Naive B cell (primary cell): ENCODE results near the gene BACE1-AS. TPM values are rescaled to one million over a fixed set of nuclear protein-coding genes. Genes with fewer than 3 reads are reported as not detected.
A peak's percentile ranks its signal among the peaks of the same experiment; 100 is the strongest.
"Not testable (repeated sequence)": the region's sequence is repeated elsewhere in the genome, so short reads cannot be mapped to it uniquely, and the experiment has no call there.

Experiments
- ATAC-seq, 2 donors: fragments of 150-1000 bp; cut with Tn5 transposase; 2 replicates each; pipeline ENCODE4 v1.10.0; 2021; ENCODE audit warnings: low read depth in 2 of 2, mild to moderate bottlenecking in 2 of 2, moderate library complexity in 2 of 2
- DNase-seq: peaks from one replicate; pipeline ENCODE4 v3.0.0; 2022
- H3K27ac Mint-ChIP-seq, 6 donors: one replicate each; pipeline ENCODE4 v1.8.0; 2020 to 2022; ENCODE audit warnings: mild to moderate bottlenecking in 6 of 6, mixed read lengths in 6 of 6, moderate library complexity in 5 of 6, inconsistent platforms in 2 of 6
- H3K27me3 Mint-ChIP-seq, 3 donors: one replicate each; pipeline ENCODE4 v1.8.0; 2021 to 2022; ENCODE audit warnings: mixed read lengths in 3 of 3, mild to moderate bottlenecking in 1 of 3
- H3K36me3 Mint-ChIP-seq, 2 donors: one replicate each; pipeline ENCODE4 v1.8.0; 2020 to 2022; ENCODE audit warnings: mixed read lengths in 2 of 2, inconsistent platforms in 1 of 2, mild to moderate bottlenecking in 1 of 2
- H3K4me1 Mint-ChIP-seq, 3 donors: one replicate each; pipeline ENCODE4 v1.8.0; 2020 to 2022; ENCODE audit warnings: mixed read lengths in 3 of 3, inconsistent platforms in 1 of 3, mild to moderate bottlenecking in 1 of 3, moderate library complexity in 1 of 3
- H3K4me3 Mint-ChIP-seq, 8 donors: one replicate each; pipeline ENCODE4 v1.8.0; 2020 to 2022; ENCODE audit warnings: mild to moderate bottlenecking in 8 of 8, mixed read lengths in 8 of 8, moderate library complexity in 8 of 8, inconsistent platforms in 2 of 8
- H3K9me3 Mint-ChIP-seq, 7 donors: one replicate each; pipeline ENCODE4 v1.8.0; 2020 to 2022; ENCODE audit warnings: mixed read lengths in 7 of 7, mild to moderate bottlenecking in 5 of 7, inconsistent platforms in 2 of 7, moderate library complexity in 1 of 7
- polyA plus RNA-seq, 6 donors: library from polyadenylated mRNA; unstranded; fragments of 300-500 nt; fragmentation: Illumina TruSeq; gene quantifications; one replicate each; pipeline ENCODE4 v1.2.3, GENCODE V29; 2021; ENCODE audit warnings: low read depth in 6 of 6

The BACE1-AS gene
- 1 to 10 TPM in 1 of 6 donors, under 1 TPM in 3, not detected in 2; 0.29 to 1.2 (median 0.58) TPM for polyA plus RNA-seq

GRCh38 chr11:117290809-117291396 is at the start of gene BACE1-AS:
TSS of gene BACE1-AS (plus strand) at chr11:117291346.
- no peak within 1 kb of the TSS for H3K4me3 Mint-ChIP-seq
- peak within 1 kb of the TSS in 2 of 6 donors; percentile 65 to 76 for H3K27ac Mint-ChIP-seq
- no peak for DNase-seq
- H3K9me3 Mint-ChIP-seq = peaks cover 0 to 2% (median 0%) of the 10 kb centered on the region in 7 donors
- no peak for ATAC-seq
- H3K27me3 Mint-ChIP-seq = no peaks in the 10 kb centered on the region
- peaks cover 5 to 11% of the 10 kb centered on the region in 2 donors for H3K36me3 Mint-ChIP-seq
- H3K4me1 Mint-ChIP-seq = no peaks in the 10 kb centered on the region

GRCh38 chr11:117248341-117248740 is 42.8 kb upstream of the BACE1-AS start:
- no peaks in the 10 kb centered on the region for H3K27me3 Mint-ChIP-seq
- H3K4me1 Mint-ChIP-seq = peaks cover 0 to 3% (median 0%) of the 10 kb centered on the region in 3 donors
- peaks cover 28 to 32% of the 10 kb centered on the region in 2 donors for H3K36me3 Mint-ChIP-seq
- no peak overlapping the region for H3K27ac Mint-ChIP-seq
- H3K9me3 Mint-ChIP-seq = no peaks in the 10 kb centered on the region
- DNase-seq (no peak), ATAC-seq (no peak)
- no peak overlapping the region for H3K4me3 Mint-ChIP-seq

GRCh38 chr11:117249571-117249970 is 41.6 kb upstream of the BACE1-AS start:
- DNase-seq (no peak), ATAC-seq (no peak)
- peaks cover 25 to 28% of the 10 kb centered on the region in 2 donors for H3K36me3 Mint-ChIP-seq
- H3K4me3 Mint-ChIP-seq = no peak overlapping the region
- no peaks in the 10 kb centered on the region for H3K27me3 Mint-ChIP-seq
- peaks cover 0 to 3% (median 0%) of the 10 kb centered on the region in 3 donors for H3K4me1 Mint-ChIP-seq
- no peaks in the 10 kb centered on the region for H3K9me3 Mint-ChIP-seq
- H3K27ac Mint-ChIP-seq = no peak overlapping the region

- Mint-ChIP-seq H3K4me1 (peaks cover 0 to 7% (median 0%) of the 10 kb centered on the region in 3 donors), H3K4me3 (no peak overlapping the region), H3K27ac (no peak overlapping the region), H3K9me3 (no peaks in the 10 kb centered on the region), H3K36me3 (peaks cover 32 to 40% of the 10 kb centered on the region in 2 donors), H3K27me3 (no peaks in the 10 kb centered on the region)
- ATAC-seq (no peak), DNase-seq (no peak)
These were observed 39.6 kb upstream of the BACE1-AS start for GRCh38 chr11:117251506-117251905.

GRCh38 chr11:117255966-117256365 is 35.2 kb upstream of the BACE1-AS start:
- H3K9me3 Mint-ChIP-seq = no peaks in the 10 kb centered on the region
- H3K4me3 Mint-ChIP-seq = no peak overlapping the region
- no peak overlapping the region for H3K27ac Mint-ChIP-seq
- H3K36me3 Mint-ChIP-seq = peaks cover 19 to 25% of the 10 kb centered on the region in 2 donors
- no peak for DNase-seq
- peaks cover 0 to 7% (median 0%) of the 10 kb centered on the region in 3 donors for H3K4me1 Mint-ChIP-seq
- ATAC-seq = no peak
- H3K27me3 Mint-ChIP-seq = no peaks in the 10 kb centered on the region

GRCh38 chr11:117256573-117256972 is 34.6 kb upstream of the BACE1-AS start:
- peaks cover 19 to 21% of the 10 kb centered on the region in 2 donors for H3K36me3 Mint-ChIP-seq

GRCh38 chr11:117258576-117258975 is 32.6 kb upstream of the BACE1-AS start:
- H3K27ac Mint-ChIP-seq = no peak overlapping the region
- H3K9me3 Mint-ChIP-seq = no peaks in the 10 kb centered on the region
- peaks cover 0 to 3% (median 0%) of the 10 kb centered on the region in 3 donors for H3K4me1 Mint-ChIP-seq
- no peak overlapping the region for H3K4me3 Mint-ChIP-seq
- H3K27me3 Mint-ChIP-seq = no peaks in the 10 kb centered on the region
- DNase-seq (no peak), ATAC-seq (no peak)
- peaks cover 15 to 19% of the 10 kb centered on the region in 2 donors for H3K36me3 Mint-ChIP-seq

More at GRCh38 chr11:117256573-117256972, 34.6 kb upstream of the BACE1-AS start:
- H3K27me3 Mint-ChIP-seq = no peaks in the 10 kb centered on the region
- no peak overlapping the region for H3K27ac Mint-ChIP-seq
- peaks cover 0 to 4% (median 0%) of the 10 kb centered on the region in 3 donors for H3K4me1 Mint-ChIP-seq
- no peak for ATAC-seq
- no peak for DNase-seq
- no peak overlapping the region for H3K4me3 Mint-ChIP-seq
- no peaks in the 10 kb centered on the region for H3K9me3 Mint-ChIP-seq

- peaks cover 0 to 3% (median 0%) of the 10 kb centered on the region in 3 donors for H3K4me1 Mint-ChIP-seq
- no peak overlapping the region for H3K4me3 Mint-ChIP-seq
- H3K27ac Mint-ChIP-seq = no peak overlapping the region
- peaks cover 15 to 20% of the 10 kb centered on the region in 2 donors for H3K36me3 Mint-ChIP-seq
- no peak for ATAC-seq
- no peaks in the 10 kb centered on the region for H3K27me3 Mint-ChIP-seq
- DNase-seq = no peak
- H3K9me3 Mint-ChIP-seq = no peaks in the 10 kb centered on the region
These were observed 31.7 kb upstream of the BACE1-AS start for GRCh38 chr11:117259417-117259816.

- H3K4me3 Mint-ChIP-seq, H3K27me3 Mint-ChIP-seq, DNase-seq, H3K9me3 Mint-ChIP-seq, ATAC-seq, H3K27ac Mint-ChIP-seq, H3K4me1 Mint-ChIP-seq: not testable (repeated sequence)
- H3K36me3 Mint-ChIP-seq = peaks cover 0 to 33% of the 10 kb centered on the region in 2 donors
These were observed 26.4 kb upstream of the BACE1-AS start for GRCh38 chr11:117264624-117265323.

GRCh38 chr11:117265745-117266144 is 25.4 kb upstream of the BACE1-AS start:
- Mint-ChIP-seq H3K4me1 (no peaks in the 10 kb centered on the region), H3K9me3 (no peaks in the 10 kb centered on the region), H3K4me3 (no peak overlapping the region), H3K27me3 (no peaks in the 10 kb centered on the region), H3K36me3 (peaks cover 0 to 32% of the 10 kb centered on the region in 2 donors), H3K27ac (no peak overlapping the region)
- DNase-seq (no peak), ATAC-seq (no peak)

- Mint-ChIP-seq H3K4me3 (no peak overlapping the region), H3K9me3 (no peaks in the 10 kb centered on the region), H3K4me1 (peaks cover 0 to 5% (median 0%) of the 10 kb centered on the region in 3 donors), H3K27me3 (no peaks in the 10 kb centered on the region), H3K27ac (no peak overlapping the region), H3K36me3 (peaks cover 9 to 39% of the 10 kb centered on the region in 2 donors)
- DNase-seq (no peak), ATAC-seq (no peak)
These were observed 21.3 kb upstream of the BACE1-AS start for GRCh38 chr11:117269856-117270255.

GRCh38 chr11:117271208-117271607 is 19.9 kb upstream of the BACE1-AS start:
- Mint-ChIP-seq H3K36me3 (peaks cover 19 to 42% of the 10 kb centered on the region in 2 donors), H3K27ac (peak overlapping the region in 2 of 6 donors; percentile 80 to 85), H3K27me3 (no peaks in the 10 kb centered on the region), H3K9me3 (no peaks in the 10 kb centered on the region), H3K4me1 (peaks cover 7 to 9% (median 9%) of the 10 kb centered on the region in 3 donors), H3K4me3 (no peak overlapping the region)
- no peak for DNase-seq
- no peak for ATAC-seq

GRCh38 chr11:117272175-117272574 is 19.0 kb upstream of the BACE1-AS start:
- H3K4me1 Mint-ChIP-seq, H3K4me3 Mint-ChIP-seq, H3K27me3 Mint-ChIP-seq, DNase-seq, H3K9me3 Mint-ChIP-seq, H3K27ac Mint-ChIP-seq, ATAC-seq: not testable (repeated sequence)
- peaks cover 19 to 33% of the 10 kb centered on the region in 2 donors for H3K36me3 Mint-ChIP-seq
